ENCODE results near the gene ZFAND6.

Gene ZFAND6

DNA sequence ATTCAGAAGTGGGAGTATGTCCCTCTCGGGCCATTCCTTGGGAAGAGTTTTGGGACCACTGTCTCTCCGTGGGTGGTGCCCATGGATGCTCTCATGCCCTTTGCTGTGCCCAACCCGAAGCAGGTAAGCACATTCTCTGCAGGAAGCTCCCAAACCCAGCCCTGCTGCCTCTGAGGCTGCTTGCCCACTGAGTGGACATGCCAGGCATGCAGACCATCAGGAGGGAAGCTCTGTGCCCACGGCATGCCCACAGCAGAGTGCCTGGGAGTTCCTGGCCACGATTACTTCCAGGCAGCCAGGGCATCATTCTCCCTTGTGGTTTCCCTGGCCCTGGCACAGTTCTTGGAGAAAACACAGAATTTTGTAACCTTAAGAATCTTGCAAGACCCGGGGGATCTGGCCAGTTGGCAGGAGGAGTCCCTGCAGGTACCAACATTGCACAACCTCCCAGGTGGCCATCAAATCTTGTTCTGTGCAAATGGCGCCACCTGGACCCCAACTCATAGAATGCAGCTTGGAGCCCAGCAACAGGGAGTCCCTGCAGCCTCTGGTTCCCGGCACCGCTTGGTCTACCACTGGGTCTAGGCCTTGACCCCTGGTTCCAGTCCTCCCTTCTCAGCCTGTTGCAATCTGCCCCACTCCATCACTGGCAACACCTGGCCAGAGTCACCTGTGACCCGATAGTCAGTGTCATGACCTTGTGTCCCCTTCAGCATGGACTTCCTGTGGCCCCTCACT, 113.7 kb downstream of the ZFAND6 start:
- peak; percentile 16 for DNase-seq

DNA sequence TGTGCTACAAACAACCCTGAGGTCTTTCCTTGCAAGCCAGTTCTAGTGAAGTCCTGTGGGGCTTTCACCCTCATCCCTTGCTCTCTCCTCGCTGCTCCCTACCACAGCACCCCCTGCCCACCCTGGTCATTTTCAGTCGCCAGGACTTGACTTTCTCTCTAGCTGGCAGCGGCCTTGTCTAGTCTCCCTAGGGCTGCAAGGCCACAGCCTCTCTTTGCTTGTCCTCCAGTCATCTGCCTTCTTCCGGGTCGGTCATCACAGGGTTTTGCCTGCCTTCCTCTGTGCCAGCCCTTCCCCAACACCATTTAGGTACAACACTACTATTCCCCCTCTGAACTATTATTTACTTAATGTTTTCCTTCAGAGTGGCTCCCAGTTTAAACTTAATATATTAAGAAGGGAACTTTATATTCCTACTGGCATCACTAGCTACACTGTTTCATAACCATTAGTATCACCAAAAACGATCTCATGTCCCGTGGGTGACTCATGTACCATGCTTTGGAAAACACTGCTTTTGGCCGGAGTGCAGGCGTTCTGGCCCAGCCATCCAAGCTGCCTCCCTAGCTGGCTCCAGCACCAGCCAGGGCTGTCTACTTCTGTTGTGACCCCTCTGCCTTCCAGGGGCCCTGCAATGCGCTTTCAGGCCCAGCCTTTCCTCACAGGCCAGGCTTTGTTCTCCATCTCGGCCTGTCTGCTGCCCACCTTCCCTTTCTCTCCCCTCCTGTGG, 114.7 kb downstream of the ZFAND6 start:
- no peak for DNase-seq

DNA sequence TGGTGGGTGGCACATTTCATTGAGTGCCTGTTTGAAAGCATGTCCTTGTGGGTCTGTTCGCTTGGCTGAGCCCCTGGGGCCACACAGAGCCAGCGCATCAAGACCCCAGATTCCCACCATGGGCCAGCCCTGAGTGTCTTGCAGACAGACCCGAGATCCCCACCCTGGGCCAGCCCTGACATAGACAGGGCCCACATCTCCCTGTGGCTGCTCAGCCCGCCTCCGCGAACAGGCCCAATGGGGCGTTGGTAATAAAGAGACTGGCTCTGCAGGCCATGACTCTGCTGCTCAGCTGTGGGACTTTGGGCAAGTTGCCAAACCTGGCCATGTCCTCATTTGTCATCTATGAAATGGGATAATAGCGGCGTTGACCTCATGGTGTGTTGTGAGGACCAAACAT, 116.0 kb downstream of the ZFAND6 start:
- no peak for DNase-seq

DNA sequence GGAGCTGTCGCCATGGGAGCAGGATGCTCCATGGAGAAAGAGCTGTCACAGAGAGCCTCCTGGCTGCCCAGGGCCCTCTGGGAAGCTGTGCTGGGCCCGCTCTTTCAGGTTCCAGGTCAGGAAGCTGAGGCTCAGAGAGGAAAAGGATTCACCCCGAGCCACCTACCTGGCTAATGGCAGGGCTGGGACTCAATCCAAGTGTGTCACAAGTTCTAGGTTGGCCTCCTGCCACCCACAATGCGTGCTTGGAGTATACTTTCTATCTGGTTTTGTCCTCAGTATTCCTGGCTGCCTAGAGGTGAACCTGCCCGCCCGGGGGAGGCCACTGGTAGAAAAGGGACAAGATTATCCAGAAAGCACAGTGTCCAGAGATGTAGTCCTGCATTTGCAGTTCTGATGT, 117.0 kb downstream of the ZFAND6 start:
- peak; percentile 19 for DNase-seq

DNA sequence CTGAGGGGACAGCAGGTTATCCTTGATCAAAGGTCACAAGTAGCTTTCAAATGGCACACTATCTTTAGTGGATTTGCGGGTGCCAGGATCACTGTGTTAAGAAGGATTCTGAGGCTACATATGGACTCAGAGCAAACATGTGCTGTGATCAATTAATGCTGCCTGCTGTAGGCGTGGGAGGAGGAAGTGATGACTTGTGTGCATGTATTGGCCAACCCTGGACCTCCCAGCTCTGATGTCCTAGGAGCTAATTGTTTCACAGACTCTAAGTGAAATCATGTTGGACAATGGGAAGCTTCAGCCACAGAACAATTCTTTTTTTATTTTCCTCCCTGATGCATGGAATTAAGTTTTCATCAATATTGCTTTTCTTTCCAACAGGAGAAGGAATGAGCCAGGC, 117.7 kb downstream of the ZFAND6 start:
- DNase-seq = no peak

DNA sequence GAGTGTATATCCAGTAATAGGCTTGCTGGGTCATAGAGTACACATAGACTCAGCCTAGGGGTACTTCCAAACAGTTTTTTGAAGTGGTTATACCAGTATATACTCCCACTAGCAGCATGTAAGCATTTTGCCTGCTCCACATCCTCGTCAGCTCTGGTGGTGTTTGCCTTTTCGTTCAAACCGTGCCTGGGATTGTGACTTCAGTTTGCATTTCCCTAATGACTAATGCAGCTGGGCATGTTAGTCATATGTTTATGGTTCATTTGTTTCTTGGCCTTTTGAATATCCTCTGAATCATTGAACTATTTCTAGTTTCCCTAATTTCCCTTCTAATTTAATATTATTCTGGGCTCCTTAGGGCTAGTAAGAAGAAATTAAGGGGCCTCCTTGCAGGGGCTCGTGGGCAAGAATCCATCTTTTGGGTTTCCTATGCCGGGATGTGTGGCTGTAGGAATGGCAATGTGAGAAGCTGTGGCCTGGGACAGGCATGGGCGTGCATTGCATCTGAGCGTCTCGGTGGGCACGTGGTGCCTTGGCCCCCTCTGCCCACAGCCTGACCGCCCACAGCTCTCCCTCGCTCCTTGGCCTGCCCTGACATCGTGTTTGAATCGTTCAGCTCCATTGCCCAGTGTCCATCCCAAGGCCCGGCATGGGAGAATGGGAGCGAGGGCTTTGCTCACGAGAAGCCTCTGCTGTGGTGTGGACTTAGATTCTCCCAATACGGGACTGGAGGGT, 119.7 kb downstream of the ZFAND6 start:
- no peak for DNase-seq

DNA sequence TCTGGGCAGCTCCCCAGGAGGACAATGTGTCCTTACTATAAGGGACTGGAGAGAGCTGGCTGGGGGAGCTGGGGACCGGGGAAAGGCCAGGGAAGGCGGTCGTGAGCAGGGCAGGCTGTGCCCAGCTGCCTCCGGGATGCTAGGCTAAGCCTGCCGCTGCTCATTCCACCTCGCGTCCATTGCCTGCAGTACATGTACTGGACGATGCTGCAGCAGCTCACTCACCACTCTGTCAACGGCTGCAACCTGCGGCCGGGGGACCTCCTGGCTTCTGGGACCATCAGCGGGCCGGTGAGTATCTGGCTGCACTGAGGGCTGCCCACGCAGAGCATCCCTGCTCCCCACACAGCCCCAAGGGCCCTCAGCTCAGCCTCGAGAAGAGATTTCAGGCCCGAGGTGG, 120.5 kb downstream of the ZFAND6 start:
- DNase-seq = no peak

DNA sequence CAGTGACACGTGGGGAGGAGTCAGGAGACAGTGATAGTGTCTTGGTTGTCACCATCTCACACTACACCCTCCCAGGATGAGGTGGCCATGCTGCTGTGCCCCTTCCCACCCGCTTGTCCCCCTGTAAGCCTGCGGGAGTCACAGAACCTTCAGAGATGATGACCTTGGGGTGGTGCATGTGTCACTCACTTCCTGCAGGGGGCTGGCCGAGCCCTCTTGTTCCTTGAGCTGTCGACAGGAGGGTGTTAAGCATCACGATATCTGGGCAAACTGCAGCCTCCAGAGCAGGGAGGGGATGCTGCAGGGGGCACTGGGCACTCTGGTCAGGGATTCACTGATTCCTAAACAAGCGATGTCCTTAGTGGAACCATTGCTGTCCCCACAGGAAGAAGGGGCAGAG, 121.0 kb downstream of the ZFAND6 start:
- no peak for DNase-seq

DNA sequence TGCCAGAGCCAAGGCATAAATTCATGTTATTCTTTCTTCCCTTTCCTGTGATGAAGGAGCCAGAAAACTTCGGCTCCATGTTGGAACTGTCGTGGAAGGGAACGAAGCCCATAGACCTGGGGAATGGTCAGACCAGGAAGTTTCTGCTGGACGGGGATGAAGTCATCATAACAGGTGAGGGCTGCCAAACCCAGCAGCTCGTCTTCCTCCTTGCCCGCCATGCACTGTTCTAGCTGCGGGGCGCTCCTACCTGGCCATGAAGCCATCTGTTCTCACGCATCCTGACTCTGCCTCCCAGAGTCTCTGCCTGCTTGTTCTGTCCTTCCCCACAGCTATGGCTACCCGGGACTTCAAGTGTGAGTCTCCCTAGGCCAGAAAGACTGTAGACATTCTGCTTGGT, 121.5 kb downstream of the ZFAND6 start:
- no peak for DNase-seq

DNA sequence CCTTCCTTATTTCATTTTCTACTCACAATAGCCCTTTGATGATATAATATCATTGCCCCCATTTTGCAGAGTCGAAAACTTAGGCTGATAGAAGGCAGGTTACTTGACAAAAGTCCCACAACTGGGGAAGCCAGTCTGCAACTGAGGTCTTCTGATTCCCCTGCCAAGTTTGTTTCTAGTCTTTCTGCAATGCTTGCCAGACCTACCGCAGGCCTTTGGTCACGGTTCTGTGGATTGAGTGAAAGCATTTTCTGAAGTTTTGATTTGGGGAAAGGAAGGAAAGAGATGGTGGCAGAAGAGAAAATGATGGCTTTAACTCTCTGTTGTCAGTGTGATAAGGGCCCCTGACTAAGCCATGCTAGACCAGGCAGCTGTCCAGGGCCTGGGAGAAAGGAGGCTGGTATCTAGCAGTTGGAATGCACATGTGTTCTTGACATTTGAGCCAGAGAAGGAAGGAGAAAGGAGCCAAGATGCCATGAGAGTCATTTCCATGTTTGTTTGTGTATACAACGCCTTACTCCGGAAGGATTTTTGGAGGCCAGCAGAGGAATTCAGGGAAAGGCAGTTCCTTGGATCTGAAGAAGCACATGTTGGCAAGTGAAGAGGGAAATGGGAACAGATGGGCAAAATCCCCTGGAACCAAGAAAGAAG, 123.3 kb downstream of the ZFAND6 start:
- no peak for DNase-seq

DNA sequence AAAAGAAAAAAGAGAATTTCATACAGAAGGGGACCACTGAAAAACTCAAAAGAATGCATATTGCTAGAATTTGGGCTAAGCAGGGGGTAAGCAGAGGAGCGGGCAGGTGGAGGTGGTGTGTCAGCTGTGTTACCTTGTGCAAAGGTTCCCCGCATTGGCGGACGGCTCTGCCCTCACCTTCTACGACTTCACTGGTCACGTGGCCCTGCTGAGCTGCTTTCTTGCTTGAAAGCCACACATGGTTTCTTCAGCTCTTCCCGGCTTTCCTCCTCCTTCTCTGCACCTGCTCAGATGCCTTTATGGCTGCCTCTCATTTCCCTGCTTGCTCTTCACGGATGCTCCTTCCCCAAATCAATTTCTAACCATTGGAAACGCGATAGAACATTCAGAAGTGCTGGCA, 123.8 kb downstream of the ZFAND6 start:
- no peak for DNase-seq

DNA sequence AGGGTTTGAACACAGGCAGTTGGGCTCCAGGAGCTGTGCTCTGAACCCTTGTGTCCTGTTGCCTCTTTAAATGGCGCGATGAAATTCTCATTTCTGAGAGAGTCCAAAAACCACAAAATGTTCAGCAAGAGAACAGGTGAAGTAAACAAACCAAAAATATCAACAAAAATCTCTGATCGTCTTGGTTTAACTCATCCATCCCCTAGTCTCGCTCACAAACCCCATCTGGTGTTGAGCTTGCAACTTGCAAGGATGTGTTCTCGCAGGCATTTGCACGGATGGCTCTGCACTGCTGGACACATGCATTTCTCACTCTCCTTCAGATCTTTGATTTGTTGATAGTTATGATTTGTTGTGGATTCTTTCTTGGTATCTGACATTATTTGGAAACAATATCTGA, 124.4 kb downstream of the ZFAND6 start:
- no peak for DNase-seq

DNA sequence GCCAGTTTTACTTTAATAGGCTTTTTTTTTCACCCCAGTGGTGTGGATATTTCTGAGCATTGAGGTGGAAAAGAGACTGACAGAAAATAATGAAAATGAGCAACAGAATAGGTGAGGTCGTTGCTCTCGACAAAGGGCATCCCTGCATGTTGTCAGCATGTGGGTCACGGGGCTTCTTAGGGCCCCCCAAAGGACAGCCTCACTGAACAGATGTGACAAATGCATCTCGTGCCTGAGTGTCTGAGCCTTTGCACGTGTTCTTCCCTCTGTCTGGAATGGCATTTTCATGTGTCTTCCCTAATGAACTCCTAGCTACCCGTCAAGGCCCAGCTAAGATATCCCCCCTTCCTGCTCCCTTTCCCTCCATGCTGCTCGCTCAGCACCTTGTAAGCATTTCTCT, 125.1 kb downstream of the ZFAND6 start:
- no peak for DNase-seq

DNA sequence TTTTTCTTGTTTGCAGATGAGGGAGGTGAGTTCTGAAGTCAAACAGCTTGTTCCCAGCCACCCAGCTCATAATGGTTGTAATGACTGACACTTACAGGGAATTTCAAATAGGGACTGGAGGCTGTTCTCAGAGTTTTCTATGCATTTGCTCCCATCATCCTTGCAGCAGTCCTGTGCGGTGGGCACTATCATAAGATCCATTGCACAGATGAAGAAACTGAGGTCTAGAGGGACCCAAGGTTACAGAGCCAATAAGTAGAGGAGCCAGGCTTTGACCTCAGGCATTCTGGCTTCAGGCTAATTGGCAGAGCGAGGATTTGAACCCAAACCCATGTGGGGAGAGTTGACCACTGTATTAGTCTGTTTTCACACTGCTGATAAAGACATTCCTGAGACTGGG, 125.7 kb downstream of the ZFAND6 start:
- DNase-seq = no peak

DNA sequence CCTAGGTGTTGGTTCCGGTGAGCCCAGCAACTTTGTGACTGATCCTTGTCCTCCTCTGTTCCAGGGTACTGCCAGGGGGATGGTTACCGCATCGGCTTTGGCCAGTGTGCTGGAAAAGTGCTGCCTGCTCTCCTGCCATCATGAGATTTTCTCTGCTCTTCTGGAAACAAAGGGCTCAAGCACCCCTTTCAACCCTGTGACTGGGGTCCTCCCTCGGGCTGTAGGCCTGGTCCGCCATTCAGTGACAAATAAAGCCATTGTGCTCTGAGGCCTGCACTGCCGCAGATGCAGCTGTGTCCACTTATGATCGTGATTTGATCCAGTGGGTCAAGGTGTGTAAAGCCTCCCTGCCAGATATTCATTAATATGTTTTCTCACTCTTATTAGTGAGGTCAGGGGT, 126.6 kb downstream of the ZFAND6 start:
- DNase-seq = no peak

DNA sequence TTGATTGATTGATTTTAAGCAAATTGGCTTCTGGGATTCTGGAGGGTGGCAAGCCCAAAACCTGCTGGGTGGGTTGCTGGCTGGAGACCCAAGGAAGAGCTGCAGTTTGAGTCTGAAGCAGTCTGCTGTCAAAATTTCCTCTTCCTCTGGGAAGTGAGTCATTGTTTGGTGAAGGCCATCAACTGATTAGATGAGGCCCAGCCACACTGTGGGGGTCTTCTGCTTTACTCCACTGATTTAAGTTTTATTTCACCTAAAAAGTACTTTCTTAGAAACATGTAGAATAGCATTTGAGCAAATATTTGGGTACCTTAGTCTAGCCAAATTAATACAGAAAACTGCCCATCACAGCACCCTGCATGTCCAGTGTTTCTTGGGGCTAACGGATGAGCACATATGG, 127.1 kb downstream of the ZFAND6 start:
- no peak for DNase-seq

Data from NCI-H2029 (cell line).